Fibroblast of peridontal ligament (primary cell): Measurements from ENCODE around the gene CCNI.
A peak's percentile ranks its signal among the peaks of the same experiment; 100 is the strongest.
"Not testable (repeated sequence)": the region's sequence is repeated elsewhere in the genome, so short reads cannot be mapped to it uniquely, and the experiment has no call there.

Experiments used
- DNase-seq: peaks from one replicate; pipeline ENCODE4 v3.0.0-alpha.2; 2010; ENCODE audit errors: extremely low read depth

CCNI gene

GRCh38 chr4:77040854-77041725 is 34.7 kb downstream of the CCNI start:
- peak; percentile 49 for DNase-seq

GRCh38 chr4:77040270-77040669 is 35.5 kb downstream of the CCNI start:
- peak; percentile 74 for DNase-seq

- DNase-seq = no peak
Observed at GRCh38 chr4:77039796-77040195, 36.0 kb downstream of the CCNI start.

DNA sequence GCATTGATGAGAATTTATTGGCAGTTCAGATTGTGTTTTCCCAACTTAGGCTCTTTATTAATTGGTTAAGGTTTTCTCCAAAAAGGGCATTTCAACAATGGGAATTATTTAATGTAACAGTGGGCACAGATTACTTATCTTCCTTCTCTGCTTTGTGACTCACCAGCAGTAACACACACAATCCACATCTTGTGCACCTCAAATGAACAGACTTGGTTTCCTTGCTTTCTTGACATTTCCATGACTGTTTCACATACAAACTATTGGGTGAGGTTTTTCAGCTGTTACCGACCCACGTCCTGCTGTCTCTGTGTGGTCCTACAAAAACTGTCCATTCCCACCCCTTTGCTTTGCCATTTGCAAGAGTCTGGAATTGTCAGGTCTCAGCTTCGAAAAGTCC is 38.1 kb downstream of the CCNI start:
- DNase-seq = no peak

DNA sequence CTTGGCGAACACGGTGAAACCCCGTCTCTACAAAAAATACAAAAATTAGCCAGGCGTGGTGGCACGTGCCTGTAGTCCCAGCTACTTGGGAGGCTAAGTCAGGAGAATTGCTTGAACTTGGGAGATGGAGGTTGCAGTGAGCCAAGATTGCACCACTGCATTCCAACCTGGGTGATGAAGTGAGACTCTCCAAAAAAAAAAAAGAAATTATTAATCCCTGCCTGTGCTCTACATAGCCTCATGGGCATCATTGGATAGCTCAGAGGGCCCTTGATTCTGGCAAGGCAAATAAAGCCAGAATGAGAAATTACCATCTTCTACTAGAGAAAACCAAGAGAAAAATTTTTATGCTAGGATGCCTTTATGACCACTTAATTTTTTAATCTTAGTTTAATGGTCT is 38.6 kb downstream of the CCNI start:
- not testable (repeated sequence) for DNase-seq

GRCh38 chr4:77036206-77036605 is 39.6 kb downstream of the CCNI start:
- peak; percentile 98 for DNase-seq

DNA sequence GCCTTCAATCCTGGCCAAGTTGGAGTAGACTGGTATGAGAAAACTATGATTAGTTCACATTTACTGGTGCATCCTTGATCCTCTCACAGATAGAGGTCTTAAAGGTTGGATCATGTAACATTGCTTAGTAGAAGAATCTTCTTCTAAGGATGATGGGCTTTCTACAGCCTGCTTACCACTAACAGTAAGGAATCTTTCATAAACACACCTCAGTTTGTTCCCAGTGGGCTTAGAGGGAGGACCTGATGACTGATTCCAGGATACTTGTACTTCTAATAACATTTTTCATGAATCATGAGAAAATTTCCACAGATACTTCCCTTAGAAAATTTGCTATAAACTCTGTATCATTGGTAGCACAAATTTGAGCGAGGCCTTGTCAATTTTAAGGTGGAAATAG is 40.6 kb downstream of the CCNI start:
- DNase-seq = no peak

DNA sequence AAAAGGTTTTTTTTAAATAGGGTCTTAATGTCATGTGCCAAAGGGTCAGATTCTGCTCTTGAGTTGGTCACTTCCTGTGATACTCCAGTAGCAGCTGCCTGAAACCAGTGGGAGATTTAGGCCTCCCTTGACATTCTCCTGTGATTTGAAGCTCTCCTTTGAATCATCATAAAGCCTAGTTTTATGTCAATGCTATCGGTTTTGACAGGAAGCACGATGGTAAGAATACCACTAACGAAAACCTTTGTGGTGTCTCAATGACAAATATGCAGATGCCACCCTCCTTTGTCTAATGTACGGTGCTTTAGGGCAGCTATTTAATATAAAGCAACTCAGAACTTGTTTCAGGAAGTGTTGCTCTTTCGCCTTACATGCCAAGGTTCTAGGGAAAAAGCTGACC is 44.2 kb downstream of the CCNI start:
- no peak for DNase-seq

DNA sequence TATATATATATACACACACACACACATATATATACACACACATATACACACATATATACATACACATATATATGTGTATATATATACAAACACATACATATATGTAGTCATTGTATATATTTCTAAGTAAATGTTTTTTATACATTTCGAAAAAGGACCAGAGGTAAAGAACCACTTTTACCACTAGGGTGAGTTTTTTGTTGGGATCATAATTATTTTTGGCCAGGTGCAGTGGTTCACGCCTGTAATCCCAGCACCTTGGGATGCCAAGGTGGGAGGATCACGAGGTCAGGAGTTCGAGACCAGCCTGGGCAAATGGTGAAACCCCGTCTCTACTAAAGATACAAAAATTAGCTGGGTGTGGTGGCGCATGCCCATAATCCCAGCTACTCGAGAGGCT is 46.0 kb downstream of the CCNI start:
- DNase-seq = not testable (repeated sequence)

DNA sequence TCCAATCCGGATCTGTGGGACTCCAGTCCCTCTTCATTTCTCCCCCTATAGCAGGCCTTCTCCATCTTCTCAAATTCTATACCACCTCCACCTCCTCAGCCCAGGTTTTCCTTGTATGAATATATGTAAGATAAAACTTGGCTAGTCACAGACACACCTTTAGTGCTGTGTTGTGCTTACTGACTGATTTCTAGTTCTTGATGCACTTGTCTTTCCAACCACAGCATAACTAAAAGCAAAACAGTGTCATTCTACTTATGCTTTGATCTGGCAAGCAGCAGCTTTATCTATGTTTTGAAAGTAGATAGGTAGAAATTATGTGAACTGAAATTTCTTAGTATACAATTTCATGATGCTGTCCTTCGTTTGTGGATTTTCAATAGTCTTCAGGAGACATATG is 47.5 kb downstream of the CCNI start:
- no peak for DNase-seq

DNA sequence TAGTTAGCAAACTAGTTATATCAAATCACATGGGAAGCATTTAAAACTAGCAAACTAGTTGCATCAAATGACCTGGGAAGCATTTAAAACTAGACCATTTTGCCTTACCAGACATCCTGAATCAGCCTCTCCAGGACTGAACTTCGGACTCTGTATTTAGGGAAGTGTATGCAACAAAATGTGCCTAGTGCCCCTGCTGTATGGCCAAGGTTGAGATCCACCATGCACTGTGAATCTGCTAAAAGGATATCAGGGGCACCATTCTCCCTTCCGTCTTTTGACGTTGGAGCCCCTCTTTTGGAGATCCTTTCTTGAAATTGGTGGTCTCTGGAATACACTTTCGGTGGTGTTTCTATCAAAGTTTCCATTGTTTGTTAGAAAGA is 49.5 kb downstream of the CCNI start:
- no peak for DNase-seq

GRCh38 chr4:77025643-77026321 is 50.0 kb downstream of the CCNI start:
- peak; percentile 60 for DNase-seq

DNA sequence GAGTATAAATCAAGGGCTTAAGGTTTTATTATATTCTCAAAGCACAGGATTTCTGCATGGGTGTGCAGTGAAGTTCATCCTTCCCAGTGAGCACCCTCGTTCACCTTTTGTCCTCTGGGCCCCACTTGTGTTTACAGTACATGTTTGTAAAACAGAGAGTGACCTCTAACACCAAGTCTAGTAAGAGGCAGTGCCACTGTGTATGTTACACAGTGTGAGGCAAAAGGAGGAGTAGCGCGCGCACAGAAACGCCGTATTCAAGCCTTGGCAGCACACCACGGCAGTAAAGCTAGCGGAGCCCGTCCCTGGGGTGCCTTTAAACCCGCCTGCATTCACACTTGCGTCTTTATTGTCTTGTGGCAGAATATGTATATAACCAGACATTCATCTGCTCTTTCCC is 51.9 kb downstream of the CCNI start:
- DNase-seq = no peak

DNA sequence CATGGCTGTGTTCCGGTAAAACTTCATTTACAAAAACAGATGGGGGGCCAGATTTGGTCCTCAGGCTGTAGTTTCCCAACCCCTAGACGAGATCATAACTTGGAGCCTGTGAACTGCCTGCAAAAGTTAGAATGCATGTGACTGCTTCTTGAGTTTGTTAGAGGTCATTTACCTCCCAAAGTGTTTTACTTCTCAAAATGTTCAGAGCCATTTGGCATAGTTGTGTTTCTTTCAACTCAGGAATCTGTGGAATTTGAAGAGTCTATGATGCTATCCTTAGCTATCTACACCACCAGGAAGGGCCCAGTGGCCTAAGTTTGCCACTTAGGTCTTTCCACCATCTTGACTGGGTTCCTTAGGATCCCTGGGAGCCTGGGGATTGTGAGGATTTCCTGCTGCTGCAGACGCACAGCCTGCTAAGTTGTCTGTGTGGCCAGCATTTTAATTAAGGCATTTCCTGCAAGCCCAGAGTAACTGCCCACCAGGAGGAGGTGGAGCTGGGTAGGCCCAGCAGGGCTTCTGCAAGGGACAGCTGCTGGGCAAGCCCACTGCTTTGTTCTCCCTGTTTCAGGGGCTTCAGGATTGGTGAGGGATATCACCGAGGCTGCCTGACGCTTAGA is 53.1 kb downstream of the CCNI start:
- peak; percentile 64 for DNase-seq

DNA sequence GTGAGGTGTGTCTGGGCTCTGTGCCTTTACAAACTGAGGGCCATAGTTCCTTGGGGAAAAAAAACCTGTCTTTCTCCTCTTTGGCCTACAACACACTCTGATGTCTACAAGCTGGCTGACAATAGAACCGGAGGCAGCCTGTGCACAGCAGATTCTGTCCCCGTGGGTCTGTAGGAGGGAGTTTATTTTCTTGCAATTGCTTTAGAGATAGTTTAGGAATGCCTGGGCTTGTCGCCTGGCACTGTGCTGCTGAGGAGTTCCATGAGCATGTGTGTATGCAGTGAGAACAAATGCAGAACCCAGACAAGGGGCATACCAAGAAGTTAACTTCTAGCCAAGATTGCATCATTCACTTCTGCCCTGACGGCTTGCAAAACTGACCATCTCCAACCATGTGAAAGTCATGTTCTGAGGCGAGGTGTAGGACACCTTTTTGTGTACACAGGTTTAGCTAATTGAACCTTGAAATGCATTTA is 54.1 kb downstream of the CCNI start:
- DNase-seq = peak; percentile 81

- DNase-seq = no peak
Observed at GRCh38 chr4:77020017-77020416, 55.8 kb downstream of the CCNI start.

- peak; percentile 78 for DNase-seq
Observed at GRCh38 chr4:77015390-77015789, 60.4 kb downstream of the CCNI start.

DNA sequence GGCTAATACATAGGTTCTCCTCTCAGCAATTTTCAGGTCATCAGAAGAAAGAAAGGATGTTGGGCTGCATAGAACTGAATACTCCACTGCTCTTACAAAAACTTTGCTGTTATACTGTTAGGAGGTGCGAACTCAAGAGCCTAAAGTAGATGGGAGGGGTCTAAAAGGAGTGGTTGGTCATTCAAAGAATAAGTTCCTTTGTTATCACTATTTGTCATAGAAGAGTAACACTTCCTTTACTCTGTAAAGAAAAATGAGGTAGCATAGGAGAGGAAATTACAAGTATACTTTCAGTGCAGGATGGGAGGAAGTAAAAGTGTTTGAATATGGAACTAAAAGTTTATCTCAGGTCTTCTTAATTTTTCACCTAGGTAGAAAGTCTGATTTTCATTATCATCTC is 61.5 kb downstream of the CCNI start:
- DNase-seq = no peak

DNA sequence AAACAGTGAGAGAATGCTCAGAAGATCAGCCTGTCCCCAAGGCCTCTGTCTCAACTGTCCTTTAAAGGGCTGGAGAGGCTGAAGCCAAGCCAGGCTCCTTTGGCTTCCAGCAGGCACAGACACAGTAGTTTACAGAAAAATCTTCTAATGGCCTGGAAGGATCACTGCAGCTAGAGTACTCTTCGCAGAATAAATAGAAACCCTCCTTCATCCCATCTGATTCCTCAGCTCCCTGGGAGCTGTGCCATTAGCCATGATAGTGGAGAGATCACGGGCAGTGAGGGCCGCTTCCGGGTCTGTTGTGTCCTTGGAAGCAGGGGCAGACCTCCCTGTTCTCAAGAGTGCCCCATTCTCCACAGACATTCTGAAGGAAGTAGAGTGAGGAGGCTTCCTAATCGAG is 63.1 kb downstream of the CCNI start:
- DNase-seq = no peak

GRCh38 chr4:77010841-77011354 is 64.9 kb downstream of the CCNI start:
- peak; percentile 58 for DNase-seq

DNA sequence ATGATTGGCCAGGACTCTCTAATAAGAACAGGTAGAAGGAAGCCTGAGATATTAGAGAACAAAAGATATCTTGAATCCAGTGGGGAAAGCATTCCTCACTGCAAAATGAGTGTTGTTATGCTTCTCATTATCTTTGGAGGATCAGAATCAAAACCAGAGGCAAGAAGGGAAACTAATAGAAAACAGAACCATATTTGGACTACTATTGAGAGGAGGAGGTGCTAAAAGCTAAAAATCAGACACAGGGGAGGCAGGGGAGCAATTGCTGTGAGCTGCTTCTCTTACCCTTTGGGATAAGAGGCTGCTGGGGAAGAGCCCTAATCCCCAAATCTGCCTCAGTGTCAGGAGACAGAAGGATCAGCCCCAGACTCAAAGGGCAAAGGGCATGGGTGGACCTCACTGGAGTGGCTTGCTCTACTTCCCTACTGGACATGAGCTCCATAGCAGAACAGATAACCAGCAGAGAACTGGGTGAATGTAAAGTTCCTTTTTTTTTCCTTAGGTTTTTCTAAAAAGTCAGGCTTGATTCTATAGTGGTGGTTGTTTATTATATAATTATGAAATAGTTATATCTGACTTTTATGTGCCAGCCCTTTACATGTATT is 66.2 kb downstream of the CCNI start:
- peak; percentile 33 for DNase-seq
